SU-DHL-6 (cell line): ENCODE measurements around the gene TELO2.

Source experiments
- H2AFZ ChIP-seq: fragments of 200-600 bp; sonication (generic); 2 replicates; pipeline ENCODE4 v1.6.1; 2014; ENCODE audit warnings: low read depth, mild to moderate bottlenecking, moderate library complexity, mixed read lengths, antibody characterized with exemption, low read length; ENCODE audit not compliant: severe bottlenecking
- H3F3A ChIP-seq: fragments of 200-600 bp; shearing (Covaris generic); 2 replicates; pipeline ENCODE4 v1.6.0; 2016; ENCODE audit warnings: antibody characterized with exemption, mild to moderate bottlenecking; ENCODE audit not compliant: insufficient read depth
- H3K27ac ChIP-seq: fragments of 200-600 bp; sonication (generic); 2 replicates; pipeline ENCODE4 v1.5.1; 2016; ENCODE audit warnings: low read depth, mild to moderate bottlenecking, low read length, moderate library complexity, mixed read lengths
- H3K27me3 ChIP-seq: fragments of 200-600 bp; sonication (generic), shearing (Covaris generic); 2 replicates; pipeline ENCODE4 v1.6.0; 2014; ENCODE audit warnings: mild to moderate bottlenecking, low read length
- H3K36me3 ChIP-seq: fragments of 200-600 bp; sonication (generic); 2 replicates; pipeline ENCODE4 v1.6.1; 2014; ENCODE audit warnings: mild to moderate bottlenecking, low read length, mixed read lengths
- H3K4me2 ChIP-seq: fragments of 300-600, 200-600 bp; shearing (Covaris generic), sonication (generic); 2 replicates; pipeline ENCODE4 v1.6.0; 2014; ENCODE audit warnings: low read length, low read depth, mild to moderate bottlenecking; ENCODE audit not compliant: poor library complexity, severe bottlenecking
- H3K4me3 ChIP-seq: fragments of 200-600 bp; sonication (generic); 2 replicates; pipeline ENCODE4 v1.5.1; 2014; ENCODE audit warnings: antibody characterized with exemption, low read length, mild to moderate bottlenecking, mixed read lengths; ENCODE audit not compliant: insufficient read depth, poor library complexity, severe bottlenecking
- H3K79me2 ChIP-seq: fragments of 200-600 bp; sonication (generic); 2 replicates; pipeline ENCODE4 v1.6.1; 2014; ENCODE audit warnings: mild to moderate bottlenecking, low read length, moderate library complexity; ENCODE audit not compliant: insufficient read depth
- H3K9ac ChIP-seq: fragments of 200-600 bp; sonication (generic); 2 replicates; pipeline ENCODE4 v1.7.0; 2014; ENCODE audit warnings: mild to moderate bottlenecking, low read length
- H3K9me2 ChIP-seq: fragments of 200-600 bp; sonication (generic); replicated peaks from 2 replicates; pipeline ENCODE4 v1.6.1; 2014; ENCODE audit warnings: low read length; ENCODE audit not compliant: insufficient read depth
- H3K9me3 ChIP-seq: fragments of 200-600 bp; sonication (generic); 2 replicates; pipeline ENCODE4 v1.6.1; 2014; ENCODE audit warnings: low read length, mixed read lengths; ENCODE audit not compliant: insufficient read depth
- H4K20me1 ChIP-seq: fragments of 200-600 bp; sonication (generic); 2 replicates; pipeline ENCODE4 v1.6.1; 2014; ENCODE audit warnings: low read depth, mild to moderate bottlenecking, antibody characterized with exemption, low read length, moderate library complexity, mixed read lengths
- CTCF ChIP-seq: fragments of 200-600 bp; sonication (generic); IDR thresholded peaks from one replicate; pipeline ENCODE4 v1.5.1; 2017; ENCODE audit warnings: antibody characterized with exemption, mild to moderate bottlenecking, low read length, moderate library complexity; ENCODE audit not compliant: insufficient read depth, poor library complexity, severe bottlenecking
- EZH2phosphoT487 ChIP-seq: fragments of 200-600 bp; sonication (generic), shearing (Covaris generic); conservative IDR thresholded peaks from 2 replicates; pipeline ENCODE4 v1.6.1; 2018; ENCODE audit warnings: mild to moderate bottlenecking, antibody characterized with exemption, low read length, moderate library complexity, mixed read lengths

The TELO2 gene

GRCh38 chr16:1518626-1519135 lies 25.5 kb downstream of the TELO2 start:
- no peaks in the 10 kb centered on the region for H3F3A ChIP-seq
- H2AFZ ChIP-seq = no peak overlapping the region
- no peak overlapping the region for H3K4me3 ChIP-seq
- TF ChIP-seq CTCF (no peak), EZH2phosphoT487 (no peak)
- H3K79me2 ChIP-seq = no peaks in the 10 kb centered on the region
- H3K4me2 ChIP-seq = no peak overlapping the region
- H3K27ac ChIP-seq = no peak overlapping the region
- no peaks in the 10 kb centered on the region for H3K9me2 ChIP-seq
- no peaks in the 10 kb centered on the region for H4K20me1 ChIP-seq
- no peak overlapping the region for H3K9ac ChIP-seq
- no peaks in the 10 kb centered on the region for H3K27me3 ChIP-seq
- no peaks in the 10 kb centered on the region for H3K9me3 ChIP-seq
- no peaks in the 10 kb centered on the region for H3K36me3 ChIP-seq

- Histone ChIP-seq H3K4me2 (no peak overlapping the region), H3K4me3 (no peak overlapping the region), H3K27me3 (no peaks in the 10 kb centered on the region), H3K9ac (no peak overlapping the region), H3K79me2 (no peaks in the 10 kb centered on the region), H3F3A (no peaks in the 10 kb centered on the region), H4K20me1 (no peaks in the 10 kb centered on the region), H3K9me3 (no peaks in the 10 kb centered on the region), H3K27ac (no peak overlapping the region), H3K36me3 (no peaks in the 10 kb centered on the region), H3K9me2 (no peaks in the 10 kb centered on the region), H2AFZ (no peak overlapping the region)
- TF ChIP-seq CTCF = no peak
- TF ChIP-seq EZH2phosphoT487 = no peak
Observed at GRCh38 chr16:1519831-1520230, 26.7 kb downstream of the TELO2 start.

- Histone ChIP-seq H3K4me2 (no peak overlapping the region), H3K9me2 (no peaks in the 10 kb centered on the region), H3F3A (no peaks in the 10 kb centered on the region), H3K9ac (no peak overlapping the region), H3K79me2 (no peaks in the 10 kb centered on the region), H4K20me1 (no peaks in the 10 kb centered on the region), H2AFZ (no peak overlapping the region), H3K27ac (no peak overlapping the region), H3K27me3 (no peaks in the 10 kb centered on the region), H3K36me3 (no peaks in the 10 kb centered on the region), H3K4me3 (no peak overlapping the region), H3K9me3 (no peaks in the 10 kb centered on the region)
- TF ChIP-seq EZH2phosphoT487 (no peak), CTCF (no peak)
Observed at GRCh38 chr16:1520461-1520860, 27.3 kb downstream of the TELO2 start.
